ENCODE measurements around the gene LRAT.

Gene LRAT

GRCh38 chr4:154741922-154742850 lies 1.6 kb upstream of the LRAT start:
- Histone ChIP-seq H4K20me1 (ENCODE audit: insufficient read depth, low read length) (no peaks in the 10 kb centered on the region), H3K4me1 (ENCODE audit: insufficient read depth, low read length) (no peaks in the 10 kb centered on the region), H2AFZ (ENCODE audit: low read depth, low read length) (no peak overlapping the region), H3K36me3 (ENCODE audit: insufficient read depth, low read length) (no peaks in the 10 kb centered on the region), H3K9me3 (ENCODE audit: insufficient read depth, low read length, severe bottlenecking) (no peaks in the 10 kb centered on the region), H3K4me2 (ENCODE audit: insufficient read depth, low read length) (no peak overlapping the region), H3K4me3 (ENCODE audit: low read depth in 1 of 2, low read length in 2 of 2) (no peak overlapping the region), H3K79me2 (ENCODE audit: insufficient read depth, low read length) (no peaks in the 10 kb centered on the region), H3K27me3 (ENCODE audit: insufficient read depth, low read length, poor library complexity) (no peaks in the 10 kb centered on the region), H3K27ac (ENCODE audit: low read length) (no peak overlapping the region), H3K9ac (ENCODE audit: low read depth, low read length) (no peak overlapping the region)
- ATAC-seq (ENCODE audit: insufficient read depth, low read depth) = no peak
- TF ChIP-seq CTCF (IDR thresholded peaks at IDR 0.05; ENCODE audit: borderline replicate concordance, extremely low read depth, low read length, poor library complexity, severe bottlenecking) (no peak), EZH2 (IDR thresholded peaks at IDR 0.05; ENCODE audit: borderline replicate concordance, low read depth, low read length, severe bottlenecking) (no peak)
- no peak for DNase-seq

- Histone ChIP-seq H3K9ac (ENCODE audit: low read depth, low read length) (no peak overlapping the region), H3K27ac (ENCODE audit: low read length) (no peak overlapping the region), H3K36me3 (ENCODE audit: insufficient read depth, low read length) (no peaks in the 10 kb centered on the region), H2AFZ (ENCODE audit: low read depth, low read length) (no peak overlapping the region), H3K4me1 (ENCODE audit: insufficient read depth, low read length) (no peaks in the 10 kb centered on the region), H4K20me1 (ENCODE audit: insufficient read depth, low read length) (no peaks in the 10 kb centered on the region), H3K4me3 (ENCODE audit: low read depth in 1 of 2, low read length in 2 of 2) (no peak overlapping the region), H3K79me2 (ENCODE audit: insufficient read depth, low read length) (no peaks in the 10 kb centered on the region), H3K4me2 (ENCODE audit: insufficient read depth, low read length) (no peak overlapping the region), H3K27me3 (ENCODE audit: insufficient read depth, low read length, poor library complexity) (no peaks in the 10 kb centered on the region), H3K9me3 (ENCODE audit: insufficient read depth, low read length, severe bottlenecking) (no peaks in the 10 kb centered on the region)
- TF ChIP-seq EZH2 (IDR thresholded peaks at IDR 0.05; ENCODE audit: borderline replicate concordance, low read depth, low read length, severe bottlenecking) = no peak
- TF ChIP-seq CTCF (IDR thresholded peaks at IDR 0.05; ENCODE audit: borderline replicate concordance, extremely low read depth, low read length, poor library complexity, severe bottlenecking) = no peak
- no peak for DNase-seq
- no peak for ATAC-seq (ENCODE audit: insufficient read depth, low read depth)
Measured at GRCh38 chr4:154744341-154744926, 634 bp downstream of the LRAT start.

GRCh38 chr4:154757713-154758112 lies 13.9 kb downstream of the LRAT start:
- Histone ChIP-seq H4K20me1 (ENCODE audit: insufficient read depth, low read length) (no peaks in the 10 kb centered on the region), H2AFZ (ENCODE audit: low read depth, low read length) (no peak overlapping the region), H3K9me3 (ENCODE audit: insufficient read depth, low read length, severe bottlenecking) (no peaks in the 10 kb centered on the region), H3K27me3 (ENCODE audit: insufficient read depth, low read length, poor library complexity) (no peaks in the 10 kb centered on the region), H3K4me1 (ENCODE audit: insufficient read depth, low read length) (no peaks in the 10 kb centered on the region), H3K79me2 (ENCODE audit: insufficient read depth, low read length) (no peaks in the 10 kb centered on the region), H3K4me3 (ENCODE audit: low read depth in 1 of 2, low read length in 2 of 2) (no peak overlapping the region), H3K36me3 (ENCODE audit: insufficient read depth, low read length) (no peaks in the 10 kb centered on the region), H3K4me2 (ENCODE audit: insufficient read depth, low read length) (no peak overlapping the region), H3K9ac (ENCODE audit: low read depth, low read length) (no peak overlapping the region), H3K27ac (ENCODE audit: low read length) (no peak overlapping the region)
- DNase-seq (no peak), ATAC-seq (ENCODE audit: insufficient read depth, low read depth) (no peak)
- TF ChIP-seq EZH2 (IDR thresholded peaks at IDR 0.05; ENCODE audit: borderline replicate concordance, low read depth, low read length, severe bottlenecking) (no peak), CTCF (IDR thresholded peaks at IDR 0.05; ENCODE audit: borderline replicate concordance, extremely low read depth, low read length, poor library complexity, severe bottlenecking) (no peak)
